NCI-H2196 treated with DMSO at 0.1 percent for 48 hours (cell line): ENCODE measurements around the gene CHERP.
"Not testable (repeated sequence)": the region's sequence is repeated elsewhere in the genome, so short reads cannot be mapped to it uniquely, and the experiment has no call there.

Source experiments
- DNase-seq: peaks from one replicate; lab custom pipeline; 2025; ENCODE audit not compliant: unreplicated experiment; lab: John Stamatoyannopoulos, UW

CHERP gene

DNA sequence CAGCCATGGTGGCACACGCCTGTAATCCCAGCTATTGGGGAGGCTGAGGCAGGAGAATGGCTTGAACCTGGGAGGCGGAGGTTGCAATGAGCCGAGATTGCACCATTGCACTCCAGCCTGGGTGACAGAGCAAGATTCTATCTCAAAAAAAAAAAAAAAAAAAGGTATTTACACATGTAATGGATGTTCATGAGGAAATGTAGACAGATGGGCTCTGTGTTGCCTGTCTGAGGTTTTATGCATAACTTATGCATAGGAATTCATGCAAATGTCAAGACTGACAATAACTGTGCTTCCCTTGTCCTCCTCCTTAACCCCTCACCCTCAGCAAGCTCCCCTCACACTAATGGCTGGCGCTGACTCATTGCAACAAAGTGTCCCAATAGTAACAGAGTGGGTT is 55.8 kb downstream of the CHERP start:
- not testable (repeated sequence) for DNase-seq

DNA sequence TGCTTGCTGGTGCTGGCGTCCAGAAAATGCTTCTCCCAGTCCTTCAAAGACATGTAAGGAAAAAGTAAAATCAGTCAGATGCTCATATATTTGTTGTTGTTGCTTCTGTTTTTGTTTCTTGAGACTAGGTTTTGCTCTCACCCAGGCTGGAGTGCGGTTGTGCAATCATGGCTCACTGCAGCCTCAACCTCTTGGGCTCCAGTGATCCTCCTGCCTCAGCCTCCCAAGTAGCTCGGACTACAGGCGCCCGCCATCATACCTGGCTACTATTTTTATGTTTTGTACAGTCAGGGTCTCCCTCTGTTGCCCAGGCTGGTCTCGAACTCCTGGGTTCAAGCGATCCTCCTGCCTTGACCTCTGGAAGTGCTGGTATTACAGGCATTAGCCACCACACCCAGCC is 59.5 kb downstream of the CHERP start:
- no peak for DNase-seq

DNA sequence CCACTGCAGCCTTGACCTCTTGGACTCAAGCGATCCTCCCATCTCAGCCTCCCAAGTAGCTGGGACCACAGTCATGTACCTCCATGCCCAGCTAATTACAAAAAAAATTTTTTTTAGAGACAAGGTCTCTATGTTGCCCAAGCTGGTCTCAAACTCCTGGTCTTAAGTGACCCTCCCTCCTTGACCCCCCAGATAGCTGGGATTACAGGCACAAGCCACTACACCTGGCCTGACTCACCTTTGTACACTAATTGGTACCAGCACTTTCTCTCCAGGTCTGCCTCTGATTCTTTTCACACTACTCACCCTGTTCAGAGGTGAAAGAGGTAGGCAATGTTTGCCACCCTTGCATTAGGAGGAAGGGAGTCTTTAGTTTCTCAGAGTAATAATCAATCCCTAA is 64.9 kb downstream of the CHERP start:
- no peak for DNase-seq

GRCh38 chr19:16476401-16476800 is 65.8 kb downstream of the CHERP start:
- DNase-seq: no peak

- peak; percentile 58 for DNase-seq
Measured at GRCh38 chr19:16473875-16474392, 68.3 kb downstream of the CHERP start.

GRCh38 chr19:16472992-16473391 is 69.2 kb downstream of the CHERP start:
- no peak for DNase-seq

GRCh38 chr19:16472559-16472899 is 69.7 kb downstream of the CHERP start:
- not testable (repeated sequence) for DNase-seq

GRCh38 chr19:16470911-16471811 is 71.1 kb downstream of the CHERP start:
- DNase-seq: no peak

DNA sequence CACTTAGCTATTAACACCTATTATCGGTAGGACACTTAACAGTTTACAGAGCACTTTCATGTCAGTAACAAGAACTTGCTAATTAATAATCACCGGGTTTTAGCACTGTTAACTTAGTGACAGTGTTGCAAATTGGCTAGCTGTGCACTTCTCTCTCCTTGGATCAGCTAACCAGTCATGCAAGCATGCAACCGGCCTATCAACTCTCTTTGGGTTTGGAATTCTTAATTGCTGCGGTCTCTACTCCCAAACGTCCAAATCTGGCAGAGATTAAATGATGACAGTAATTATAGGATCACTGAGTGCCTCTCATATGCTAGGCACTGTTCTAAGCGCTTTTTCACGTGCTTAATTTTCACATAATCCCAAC is 71.7 kb downstream of the CHERP start:
- no peak for DNase-seq
